Central memory CD8-positive, alpha-beta T cell (primary cell): ENCODE data around the gene FARP2.

Experiments used
- ATAC-seq: fragments of 150-1000 bp; cut with Tn5 transposase; replicated peaks from 2 replicates; pipeline ENCODE4 v1.10.0; 2022; ENCODE audit warnings: mild to moderate bottlenecking, moderate FRiP score, moderate number of reproducible peaks; ENCODE audit not compliant: poor library complexity, severe bottlenecking; ENCODE audit errors: extremely low read depth
- DNase-seq, 2 donors: peaks; one replicate each; pipeline ENCODE4 v3.0.0; 2021; ENCODE audit warnings: low spot score in 2 of 2
- H3K27ac Mint-ChIP-seq: one replicate; pipeline ENCODE4 v1.8.0; 2022; ENCODE audit warnings: low read depth, mild to moderate bottlenecking, moderate library complexity, mixed read lengths
- H3K27me3 Mint-ChIP-seq: one replicate; pipeline ENCODE4 v1.8.0; 2022; ENCODE audit warnings: mixed read lengths
- H3K36me3 Mint-ChIP-seq: one replicate; pipeline ENCODE4 v1.8.0; 2022; ENCODE audit warnings: mild to moderate bottlenecking, moderate library complexity, mixed read lengths; ENCODE audit not compliant: insufficient read depth
- H3K4me1 Mint-ChIP-seq: one replicate; pipeline ENCODE4 v1.8.0; 2022; ENCODE audit warnings: mixed read lengths
- H3K4me3 Mint-ChIP-seq: one replicate; pipeline ENCODE4 v1.8.0; 2022; ENCODE audit warnings: mild to moderate bottlenecking, moderate library complexity, mixed read lengths
- H3K9me3 Mint-ChIP-seq: one replicate; pipeline ENCODE4 v1.8.0; 2022; ENCODE audit warnings: mixed read lengths

The FARP2 gene

DNA sequence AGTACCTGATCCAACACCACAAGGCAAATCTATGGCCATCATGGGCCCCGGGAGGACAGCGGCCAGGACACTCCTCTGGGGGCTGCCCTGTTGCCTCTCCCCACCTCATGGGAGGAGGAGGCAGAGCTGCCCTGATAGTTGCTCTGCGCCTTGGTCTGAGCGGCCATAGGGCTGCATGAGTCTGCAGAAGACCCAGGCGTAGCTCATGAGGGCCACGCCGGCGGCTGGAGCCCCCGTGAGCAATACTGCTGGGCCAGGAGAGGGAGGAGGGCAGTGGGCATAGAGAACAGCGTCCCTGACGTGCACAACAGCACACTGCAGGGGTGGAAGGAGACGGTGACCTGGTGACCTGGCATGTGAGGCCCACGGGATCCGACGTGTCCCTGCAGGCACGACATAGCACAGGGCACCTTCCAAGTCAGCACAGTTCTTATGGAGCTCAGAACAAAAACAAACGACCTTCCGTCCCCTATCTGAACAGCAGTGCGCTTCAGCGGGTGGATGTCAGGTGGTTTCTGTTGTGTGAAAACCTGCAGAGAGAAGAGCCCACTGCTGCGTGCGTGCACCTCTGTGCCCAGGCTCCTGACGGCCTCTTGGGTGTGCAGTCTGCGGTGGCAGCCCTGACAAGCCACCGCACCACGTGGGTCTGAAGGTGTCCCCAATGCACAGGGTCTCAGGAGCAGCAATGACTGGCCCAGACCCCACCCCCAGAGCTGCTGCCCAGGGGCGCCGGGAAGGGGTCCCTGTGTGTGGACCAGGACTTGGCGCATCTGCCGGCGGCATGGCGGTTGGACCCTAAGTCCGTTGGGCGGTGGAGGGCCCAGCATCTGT, 139.3 kb downstream of the FARP2 start:
- no peaks in the 10 kb centered on the region for H3K9me3 Mint-ChIP-seq
- DNase-seq (no peak), ATAC-seq (no peak)
- H3K4me1 Mint-ChIP-seq, result no peaks in the 10 kb centered on the region
- H3K27me3 Mint-ChIP-seq, result no peaks in the 10 kb centered on the region
- H3K36me3 Mint-ChIP-seq, result peaks cover 5% of the 10 kb centered on the region
- no peak overlapping the region for H3K4me3 Mint-ChIP-seq
- H3K27ac Mint-ChIP-seq, result no peak overlapping the region

DNA sequence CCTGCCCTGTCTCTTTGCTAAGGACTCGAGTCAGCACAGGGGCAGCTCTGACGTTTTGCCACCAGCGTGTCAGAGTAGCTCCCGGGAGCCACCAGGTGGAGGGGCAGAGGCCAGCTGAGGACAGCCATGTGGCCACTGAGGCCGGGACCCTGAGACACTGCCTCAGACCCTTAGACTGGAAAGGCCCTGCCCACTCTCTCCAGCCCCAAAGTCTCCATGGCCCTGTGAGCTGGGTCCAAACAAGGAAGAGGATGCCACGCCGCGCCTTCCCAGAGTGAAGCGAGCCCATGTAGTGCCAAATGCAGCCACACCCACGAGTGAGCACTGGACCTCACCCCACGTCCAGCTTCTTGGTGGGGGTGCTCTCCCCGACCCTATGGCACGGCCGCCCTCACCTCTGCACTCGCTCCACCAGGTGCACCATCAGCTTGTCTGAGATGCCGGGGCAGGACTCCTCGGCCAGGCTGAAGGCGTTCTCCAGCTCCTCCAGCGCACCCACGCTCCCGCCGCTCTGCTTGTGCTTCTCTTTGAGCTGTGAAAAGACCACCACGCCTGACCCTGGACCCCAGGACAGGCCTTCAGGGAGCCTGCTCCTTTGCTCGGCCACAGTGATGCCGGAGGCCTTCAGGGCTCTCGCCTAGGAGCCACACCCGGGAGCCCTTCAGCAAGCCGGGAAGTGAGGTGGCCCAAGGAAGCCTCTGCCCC, 140.1 kb downstream of the FARP2 start:
- ATAC-seq, result no peak
- Mint-ChIP-seq H3K36me3 (peaks cover 5% of the 10 kb centered on the region), H3K4me1 (no peaks in the 10 kb centered on the region), H3K9me3 (no peaks in the 10 kb centered on the region), H3K4me3 (no peak overlapping the region), H3K27ac (no peak overlapping the region), H3K27me3 (no peaks in the 10 kb centered on the region)
- no peak for DNase-seq

DNA sequence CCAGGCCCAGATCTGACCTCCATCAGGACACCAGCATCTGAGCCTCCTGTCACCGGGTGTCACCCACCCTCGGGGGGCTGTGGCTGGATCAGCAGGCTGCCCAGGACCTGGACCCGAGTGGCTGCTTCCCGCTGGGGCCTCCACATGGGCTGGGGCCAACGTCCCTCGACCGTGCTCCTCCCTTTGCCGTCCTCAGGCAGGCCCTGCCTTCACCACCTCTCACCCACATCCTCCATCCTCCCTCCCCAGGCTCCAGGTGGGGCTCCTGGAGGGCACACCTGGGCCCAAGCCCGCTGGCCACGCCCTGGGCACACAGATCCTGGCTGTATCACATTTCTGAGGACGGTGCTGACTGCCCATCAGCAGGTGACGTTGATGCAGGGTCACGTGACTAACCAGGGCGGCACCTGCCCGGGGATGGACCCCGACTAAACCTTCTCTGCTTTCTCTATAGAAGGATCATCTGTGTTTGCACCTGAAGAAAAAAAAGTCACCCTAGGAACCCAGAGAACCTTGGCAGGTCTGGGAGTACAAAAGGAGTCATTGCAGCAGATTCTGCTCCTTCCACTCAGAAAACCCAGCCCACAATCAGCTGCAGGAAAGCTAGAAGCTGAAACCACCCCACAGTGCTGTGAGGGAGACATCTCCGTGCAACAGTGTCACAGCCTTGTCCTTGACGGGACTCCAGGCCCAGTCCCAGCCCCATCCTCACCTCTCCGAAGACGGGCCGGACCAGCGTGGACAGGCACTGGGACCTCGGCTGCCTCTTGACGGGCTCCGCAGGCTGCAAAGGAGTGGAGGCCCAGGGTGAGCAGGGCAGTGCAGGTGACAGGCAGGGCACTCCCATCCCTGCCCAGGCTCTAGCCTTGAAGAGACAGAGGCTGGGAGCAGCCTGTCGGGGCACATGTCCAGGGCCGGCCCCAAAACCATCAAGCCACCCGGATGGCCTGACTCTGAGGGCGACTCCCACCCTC, 141.1 kb downstream of the FARP2 start:
- no peak for DNase-seq
- no peaks in the 10 kb centered on the region for H3K27me3 Mint-ChIP-seq
- H3K4me3 Mint-ChIP-seq, result no peak overlapping the region
- H3K9me3 Mint-ChIP-seq, result no peaks in the 10 kb centered on the region
- no peak overlapping the region for H3K27ac Mint-ChIP-seq
- H3K36me3 Mint-ChIP-seq, result peaks cover 6% of the 10 kb centered on the region
- ATAC-seq, result no peak
- no peaks in the 10 kb centered on the region for H3K4me1 Mint-ChIP-seq

DNA sequence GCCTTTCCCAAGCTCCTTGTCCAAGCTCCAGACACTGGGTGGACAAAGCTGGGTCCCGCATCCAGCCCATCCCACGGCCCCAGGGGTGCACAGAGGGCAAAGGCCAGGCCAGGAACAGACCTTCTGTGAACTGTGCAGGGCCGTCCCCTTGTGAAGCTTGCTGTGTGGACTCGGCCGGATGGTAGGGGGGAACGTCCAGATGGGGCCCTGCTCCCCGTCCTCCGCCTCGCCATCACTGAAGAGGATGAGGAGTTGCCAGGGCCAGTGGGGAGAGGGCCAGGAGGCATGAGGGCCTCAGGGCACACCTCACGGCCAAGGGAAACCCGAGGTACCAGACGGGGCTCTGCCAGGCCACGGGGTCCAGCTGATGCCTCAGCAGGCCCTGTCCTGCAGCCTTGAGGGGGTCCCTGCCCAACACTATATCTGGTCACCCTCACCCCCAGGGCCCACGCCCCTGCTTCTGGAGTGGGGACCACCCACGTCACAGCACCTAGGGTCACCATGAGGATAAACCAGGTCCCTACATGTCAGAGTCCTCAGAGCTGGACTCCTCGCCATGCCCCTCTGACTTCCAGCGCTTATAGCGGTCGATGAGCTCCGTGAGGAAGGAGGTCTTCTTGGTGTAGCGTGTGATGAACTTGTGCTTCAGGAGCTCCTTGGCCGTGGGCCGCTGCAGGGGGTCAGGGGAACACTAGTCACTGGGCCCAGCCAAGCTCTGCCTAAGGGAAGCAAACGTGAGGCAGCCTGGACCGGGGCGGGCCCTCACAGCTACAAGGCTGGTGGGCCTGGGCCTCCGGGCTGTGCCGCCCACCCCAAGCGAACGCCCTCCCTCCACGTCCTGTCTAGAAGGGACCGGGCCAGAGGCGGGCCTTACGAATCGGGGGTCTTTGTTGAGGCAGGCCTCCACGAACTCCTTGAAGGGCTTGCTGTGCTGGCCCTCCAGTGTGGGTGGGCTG, 142.3 kb downstream of the FARP2 start:
- H3K4me3 Mint-ChIP-seq, result no peak overlapping the region
- H3K27ac Mint-ChIP-seq, result no peak overlapping the region
- no peaks in the 10 kb centered on the region for H3K27me3 Mint-ChIP-seq
- ATAC-seq (no peak), DNase-seq (no peak)
- H3K4me1 Mint-ChIP-seq, result no peaks in the 10 kb centered on the region
- no peaks in the 10 kb centered on the region for H3K9me3 Mint-ChIP-seq
- H3K36me3 Mint-ChIP-seq, result peaks cover 8% of the 10 kb centered on the region

DNA sequence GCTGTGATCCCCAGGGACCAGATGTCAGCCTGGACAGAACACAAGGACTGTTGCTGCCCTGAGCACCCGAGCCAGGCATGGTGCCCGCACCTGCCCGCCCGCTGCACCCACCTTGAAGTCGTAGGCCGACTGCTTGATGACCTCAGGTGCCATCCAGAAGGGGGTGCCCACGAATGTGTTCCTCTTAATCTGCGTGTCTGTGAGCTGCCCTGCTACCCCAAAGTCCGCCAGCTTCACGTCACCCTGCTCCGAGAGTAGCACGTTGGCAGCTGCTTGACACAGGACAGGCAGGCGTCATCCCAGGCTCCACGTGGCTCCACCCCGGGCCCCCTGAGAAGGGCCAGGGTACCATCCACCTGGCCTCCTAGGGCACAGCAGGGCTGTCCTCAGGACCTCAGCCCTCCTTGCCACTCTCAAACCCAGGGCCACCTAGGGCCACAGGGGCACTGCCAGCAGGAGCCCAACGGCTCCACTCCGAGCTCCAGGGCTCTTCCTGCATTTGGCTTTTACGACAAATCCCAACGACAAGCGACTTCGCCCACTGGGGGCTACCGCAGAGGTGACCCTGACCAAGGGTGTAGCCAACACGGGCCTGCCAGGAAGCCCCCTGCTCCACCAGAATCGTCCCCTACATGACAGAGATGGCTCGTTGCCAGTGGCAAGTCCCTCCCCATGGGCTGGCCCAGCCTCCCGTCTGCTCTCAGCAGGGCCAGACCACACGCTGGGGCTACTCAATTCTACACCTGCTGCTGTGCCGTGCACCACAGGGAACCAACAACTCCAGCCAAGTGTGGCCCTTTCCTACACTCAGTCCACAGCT, 143.3 kb downstream of the FARP2 start:
- no peak overlapping the region for H3K27ac Mint-ChIP-seq
- DNase-seq, result no peak
- no peak for ATAC-seq
- H3K27me3 Mint-ChIP-seq, result no peaks in the 10 kb centered on the region
- no peak overlapping the region for H3K4me3 Mint-ChIP-seq
- H3K9me3 Mint-ChIP-seq, result no peaks in the 10 kb centered on the region
- H3K36me3 Mint-ChIP-seq, result peaks cover 8% of the 10 kb centered on the region
- no peaks in the 10 kb centered on the region for H3K4me1 Mint-ChIP-seq

DNA sequence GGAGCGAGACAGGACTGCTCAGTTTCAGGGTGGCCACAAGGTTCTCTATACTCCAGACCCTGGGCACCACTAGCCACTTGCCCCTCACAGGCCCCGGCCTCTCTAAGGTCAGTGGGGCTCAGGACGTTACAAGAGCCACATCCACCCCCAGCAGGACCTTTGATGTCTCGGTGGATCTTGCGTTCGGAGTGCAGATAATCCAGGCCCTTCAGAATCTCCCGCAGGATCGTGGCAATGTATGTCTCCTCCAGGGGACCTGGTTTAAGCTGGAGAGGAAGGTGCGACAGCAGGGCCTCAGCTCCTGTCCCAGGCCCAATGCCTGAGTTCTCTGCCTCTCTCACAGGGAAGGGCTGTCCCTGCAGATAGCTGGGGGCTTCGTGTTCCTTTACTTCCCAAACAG, 143.9 kb downstream of the FARP2 start:
- Mint-ChIP-seq H3K4me1 (peaks cover 4% of the 10 kb centered on the region), H3K27ac (no peak overlapping the region), H3K9me3 (no peaks in the 10 kb centered on the region)

DNA sequence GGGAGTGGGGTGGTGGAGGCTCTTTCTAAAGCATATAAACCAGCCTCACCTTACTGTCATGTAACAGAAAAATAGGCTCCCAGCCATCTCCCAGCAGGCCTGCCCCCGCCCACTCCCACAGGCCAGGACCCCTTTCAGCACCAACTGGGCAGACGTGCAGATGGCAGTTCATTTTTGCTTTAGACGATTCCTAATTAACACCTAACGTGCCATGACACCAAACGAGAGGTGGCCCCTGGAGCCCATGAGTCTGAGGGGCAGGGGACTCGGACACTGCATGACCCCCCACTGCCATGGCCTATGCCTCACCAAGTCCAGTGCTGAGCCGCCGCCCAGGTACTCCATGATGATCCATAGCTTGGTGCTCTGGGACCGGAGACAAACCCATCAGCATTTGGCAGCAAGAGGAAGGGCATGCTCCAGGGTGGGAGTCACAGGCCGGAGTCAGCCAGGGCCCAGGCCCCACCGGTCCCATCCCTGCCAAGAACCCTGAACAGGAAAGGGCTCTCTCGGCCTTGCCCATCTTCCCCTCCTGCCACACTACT, 144.4 kb downstream of the FARP2 start:
- H3K36me3 Mint-ChIP-seq, result peaks cover 5% of the 10 kb centered on the region
- DNase-seq (no peak), ATAC-seq (no peak)
- H3K9me3 Mint-ChIP-seq, result no peaks in the 10 kb centered on the region
- no peak overlapping the region for H3K4me3 Mint-ChIP-seq
- H3K27me3 Mint-ChIP-seq, result no peaks in the 10 kb centered on the region
- H3K4me1 Mint-ChIP-seq, result peaks cover 9% of the 10 kb centered on the region
- no peak overlapping the region for H3K27ac Mint-ChIP-seq

More for the DNA sequence above, 143.9 kb downstream of the FARP2 start:
- no peak for ATAC-seq
- H3K27me3 Mint-ChIP-seq, result no peaks in the 10 kb centered on the region
- no peak for DNase-seq
- no peak overlapping the region for H3K4me3 Mint-ChIP-seq
- peaks cover 5% of the 10 kb centered on the region for H3K36me3 Mint-ChIP-seq

DNA sequence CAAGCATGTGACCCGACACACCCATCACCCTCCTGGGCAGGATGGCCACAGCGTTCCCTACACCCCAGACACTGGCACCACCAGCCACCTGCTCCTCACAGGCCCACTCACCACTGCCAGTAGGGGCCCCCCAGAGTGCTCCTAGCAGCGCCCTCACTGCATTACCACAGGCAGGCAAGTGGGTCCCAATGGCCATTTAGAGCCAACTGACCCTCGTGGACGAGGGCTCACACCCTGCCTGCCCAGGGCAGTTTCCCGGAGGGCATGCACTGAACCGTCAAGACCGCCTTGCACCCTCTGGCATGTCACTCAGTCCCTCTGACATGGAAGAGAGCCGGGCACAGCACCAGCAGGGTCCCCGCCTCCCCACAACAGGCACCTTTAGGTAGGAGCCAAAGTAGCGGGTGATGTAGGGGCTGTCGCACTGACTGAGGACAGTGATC, 145.0 kb downstream of the FARP2 start:
- Mint-ChIP-seq H3K27ac (no peak overlapping the region), H3K4me1 (peaks cover 9% of the 10 kb centered on the region), H3K27me3 (no peaks in the 10 kb centered on the region), H3K36me3 (peaks cover 5% of the 10 kb centered on the region), H3K9me3 (no peaks in the 10 kb centered on the region), H3K4me3 (no peak overlapping the region)
- ATAC-seq (no peak), DNase-seq (no peak)

DNA sequence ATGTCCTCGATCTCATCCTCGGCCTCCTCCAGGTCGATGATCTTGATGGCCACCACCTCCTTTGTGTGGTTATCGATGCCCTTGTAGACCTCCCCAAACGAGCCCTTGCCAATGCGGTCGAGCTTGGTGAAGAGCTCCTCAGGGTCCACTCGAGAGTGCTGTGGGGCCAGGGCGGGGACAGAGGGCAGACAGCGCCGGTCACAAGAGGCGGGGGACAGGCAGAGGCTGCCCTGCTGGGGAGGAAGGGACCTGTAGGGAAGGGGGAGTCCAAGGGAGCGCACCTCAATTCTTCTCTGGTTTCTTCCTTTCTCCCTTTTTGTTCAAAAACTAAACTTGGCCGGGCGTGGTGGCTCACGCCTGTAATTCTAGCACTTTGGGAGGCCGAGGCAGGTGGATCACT, 145.5 kb downstream of the FARP2 start:
- Mint-ChIP-seq H3K9me3 (no peaks in the 10 kb centered on the region), H3K36me3 (peaks cover 5% of the 10 kb centered on the region), H3K27me3 (no peaks in the 10 kb centered on the region), H3K4me3 (no peak overlapping the region), H3K4me1 (peaks cover 9% of the 10 kb centered on the region), H3K27ac (no peak overlapping the region)
- no peak for DNase-seq
- no peak for ATAC-seq

DNA sequence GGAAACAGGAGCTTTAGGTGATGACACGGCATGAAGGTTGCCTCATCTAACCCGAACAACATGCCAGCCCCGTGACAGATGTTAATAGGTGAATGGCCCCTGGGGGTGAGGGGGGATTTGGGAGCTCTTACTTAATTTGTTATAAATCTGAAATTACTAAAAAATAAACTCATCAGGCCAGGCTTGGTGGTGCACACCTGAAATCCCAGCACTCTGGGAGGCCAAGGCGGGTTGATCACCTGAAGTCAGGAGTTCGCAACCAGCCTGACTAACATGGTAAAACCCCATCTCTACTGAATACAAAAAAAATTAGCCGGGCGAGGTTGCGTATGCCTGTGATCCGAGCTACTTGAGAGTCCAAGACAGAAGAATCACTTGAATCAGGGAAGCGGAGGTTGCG, 146.2 kb downstream of the FARP2 start:
- Mint-ChIP-seq H3K4me1 (peaks cover 15% of the 10 kb centered on the region), H3K4me3 (no peak overlapping the region), H3K27me3 (no peaks in the 10 kb centered on the region), H3K27ac (no peak overlapping the region), H3K9me3 (no peaks in the 10 kb centered on the region), H3K36me3 (peaks cover 5% of the 10 kb centered on the region)
- DNase-seq (no peak), ATAC-seq (no peak)
